Stimulated activated naive CD4-positive, alpha-beta T cell (primary cell): ENCODE results near the gene RAD18.

Experiments used
- DNase-seq, 6 experiments: peaks; one replicate each; lab custom pipeline; 2025; lab: John Stamatoyannopoulos, UW

The RAD18 gene

DNA sequence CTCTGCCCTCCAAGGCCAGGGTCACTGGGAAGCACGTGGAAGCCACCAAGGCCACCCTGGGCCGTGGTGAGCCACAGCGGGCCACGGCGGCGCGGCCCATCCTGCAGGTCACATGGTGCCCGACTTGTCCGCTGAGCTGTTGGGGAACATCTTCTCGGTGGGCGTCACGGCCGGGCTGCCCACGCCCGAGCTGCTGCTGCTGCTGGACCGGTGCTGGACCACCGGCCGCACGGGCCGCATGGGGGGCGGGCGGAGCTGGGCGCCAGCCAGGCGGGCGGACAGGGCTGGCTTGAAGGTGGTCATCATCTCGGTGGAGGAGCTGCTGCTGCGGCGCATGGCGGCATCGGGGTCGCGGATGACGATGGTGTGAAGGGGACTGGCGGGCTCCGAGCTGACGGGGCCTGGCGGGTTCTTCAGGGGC is 22.1 kb upstream of the RAD18 start:
- DNase-seq: no peak

DNA sequence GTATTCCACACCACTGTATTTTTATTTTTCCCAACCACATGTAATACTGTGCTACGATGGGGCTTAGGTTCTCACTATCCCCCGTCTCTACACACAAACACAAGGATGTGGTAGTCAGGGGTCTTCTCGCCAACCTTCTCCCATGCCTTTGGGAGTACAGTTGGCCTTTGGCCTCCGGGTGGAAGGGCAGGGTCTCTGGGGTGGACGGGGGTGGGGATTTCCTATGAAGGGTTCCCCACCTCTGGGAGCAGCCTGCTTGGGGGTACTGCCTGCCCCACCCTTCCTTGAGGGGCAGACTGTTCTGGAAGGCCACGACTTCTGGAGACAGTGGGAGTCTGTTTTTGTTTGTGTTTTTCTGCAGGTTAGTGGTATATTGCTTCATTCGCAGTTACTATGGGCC is 21.3 kb upstream of the RAD18 start:
- DNase-seq: no peak

DNA sequence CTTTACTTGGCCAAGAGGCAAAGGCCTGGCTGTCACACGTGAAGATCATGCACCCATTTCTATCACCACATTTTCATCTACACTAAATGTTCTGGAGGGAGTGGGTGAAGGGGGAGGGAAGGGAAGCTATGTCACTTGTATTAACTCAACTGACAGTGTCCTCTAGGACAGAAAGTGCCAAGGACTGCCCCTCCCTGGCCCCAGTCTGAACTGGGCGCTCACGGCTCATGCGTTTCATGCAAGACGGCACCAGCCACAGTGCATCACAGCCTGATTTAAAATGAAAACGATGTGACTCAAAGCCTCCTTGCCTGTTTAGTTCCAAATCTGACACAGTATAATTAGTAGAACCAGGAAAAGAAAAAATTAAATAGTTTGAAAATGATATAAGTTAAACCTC is 20.8 kb upstream of the RAD18 start:
- DNase-seq: no peak

DNA sequence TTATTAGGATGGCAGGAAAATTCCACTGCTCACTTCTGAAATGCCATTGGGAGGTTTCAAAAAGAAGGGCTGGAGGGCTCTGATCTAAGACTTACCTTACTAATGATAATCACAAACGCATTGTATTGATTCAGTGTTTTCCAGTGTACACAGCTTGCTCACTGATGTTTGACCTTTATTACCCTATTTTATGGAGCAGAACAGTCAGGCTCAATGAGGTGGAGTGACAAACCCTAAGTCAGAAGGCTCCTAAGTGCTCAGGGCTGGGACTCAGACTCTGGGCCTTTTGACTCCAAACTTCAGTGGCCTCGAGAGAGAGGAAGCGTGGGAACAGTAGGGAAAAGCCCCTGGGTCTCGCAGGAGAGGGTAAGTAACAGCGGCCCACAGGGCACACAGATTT is 20.3 kb upstream of the RAD18 start:
- DNase-seq: no peak

DNA sequence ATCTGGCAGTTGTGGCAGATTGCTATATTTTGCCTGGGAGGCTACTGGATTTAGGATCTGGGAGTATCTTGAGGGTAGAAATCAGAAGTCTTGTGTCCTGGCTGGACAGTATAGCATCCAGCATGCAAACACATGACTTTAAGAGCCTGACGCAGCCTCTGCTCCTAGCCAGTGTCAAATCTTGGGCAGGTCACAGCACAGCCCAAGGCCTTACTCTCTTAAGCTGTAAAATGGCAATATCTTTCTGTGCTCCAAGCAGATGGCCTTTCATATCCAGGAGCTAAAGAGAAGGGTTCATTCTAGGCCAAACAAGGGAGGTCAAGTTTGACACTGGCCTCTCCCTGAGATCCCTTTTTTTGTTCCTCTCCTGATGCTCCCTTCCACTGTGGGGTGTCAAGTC is 19.8 kb upstream of the RAD18 start:
- DNase-seq: no peak

DNA sequence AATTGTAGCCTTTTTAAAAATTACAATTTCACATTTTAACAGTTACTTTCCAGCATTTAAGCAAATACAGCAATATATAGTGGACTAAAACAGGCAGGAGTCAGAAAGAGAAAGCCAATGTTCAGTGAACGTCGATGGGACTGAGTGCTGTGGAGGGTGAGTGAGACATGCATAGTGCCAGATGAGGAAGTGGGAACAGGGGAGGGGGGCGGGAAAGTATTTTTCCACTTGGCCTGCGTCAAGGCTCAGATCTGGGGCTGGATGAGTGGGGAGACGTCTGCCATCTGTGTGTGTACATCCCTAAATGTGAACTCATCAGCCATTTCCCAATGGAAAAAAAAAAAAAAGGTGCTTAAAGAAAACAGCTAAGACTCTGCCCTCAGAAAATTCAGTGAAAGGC is 19.2 kb upstream of the RAD18 start:
- DNase-seq: no peak

DNA sequence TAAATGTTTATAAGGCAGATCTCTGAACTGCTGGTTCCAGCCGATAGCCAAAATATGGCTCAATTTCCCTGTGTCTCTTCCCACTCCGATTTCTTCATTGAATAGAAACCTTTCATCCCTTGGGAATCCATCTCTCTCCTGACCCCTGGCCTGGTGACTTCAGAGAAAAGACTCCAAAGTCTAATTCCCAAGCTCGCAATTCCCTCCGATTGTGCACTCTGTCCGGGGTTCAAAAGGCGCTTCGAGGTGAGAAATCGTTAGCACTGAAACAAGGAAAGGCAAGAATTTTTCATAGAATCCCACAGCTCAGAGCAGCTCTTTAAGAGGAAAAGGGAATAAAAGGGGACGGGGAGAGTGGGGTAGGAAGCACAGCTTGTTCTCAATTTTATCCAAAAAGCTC is 18.4 kb upstream of the RAD18 start:
- DNase-seq: no peak

DNA sequence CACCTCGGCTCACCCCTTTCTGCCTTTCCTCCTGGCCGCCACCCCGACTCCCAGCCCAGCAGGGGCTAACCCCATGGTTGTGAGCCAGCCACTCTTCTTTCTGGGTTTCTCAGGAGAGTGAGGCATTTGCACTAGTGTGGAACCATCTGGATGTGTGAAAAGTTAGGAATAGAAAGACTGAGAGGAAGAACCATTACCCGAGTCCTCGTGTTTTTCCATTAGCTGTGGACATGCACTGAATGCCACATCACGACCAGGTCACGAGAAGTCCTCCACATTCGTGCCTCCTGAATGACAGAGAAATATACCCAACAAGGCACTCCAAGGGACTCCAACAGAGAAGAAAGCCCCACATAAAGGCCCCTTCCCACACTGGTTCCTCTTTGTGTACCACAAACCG is 18.0 kb upstream of the RAD18 start:
- no peak for DNase-seq

DNA sequence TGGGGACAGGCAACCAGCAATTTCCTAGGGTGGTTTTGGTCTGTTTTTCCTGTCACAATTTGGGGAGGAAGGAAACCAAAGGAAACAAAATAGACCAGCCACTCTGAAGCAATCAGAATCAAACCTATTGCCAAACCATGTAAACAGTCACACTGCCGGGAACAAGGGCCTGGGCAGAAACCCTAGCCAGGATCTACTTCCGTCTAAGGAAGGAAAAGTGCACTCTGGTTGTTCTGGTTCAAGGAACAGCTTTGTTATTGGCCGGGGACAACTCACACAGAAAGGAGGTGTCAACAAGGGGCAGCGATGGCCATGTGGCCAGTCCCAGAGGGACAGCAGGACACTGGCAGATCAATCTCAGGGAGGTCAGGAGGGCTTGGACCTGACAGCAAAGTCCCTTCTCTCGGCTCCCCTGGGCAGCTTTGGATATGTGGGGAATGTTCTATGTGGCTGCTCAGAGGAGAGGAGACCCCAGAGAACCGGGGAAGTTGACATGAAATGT is 17.5 kb upstream of the RAD18 start:
- DNase-seq: no peak

DNA sequence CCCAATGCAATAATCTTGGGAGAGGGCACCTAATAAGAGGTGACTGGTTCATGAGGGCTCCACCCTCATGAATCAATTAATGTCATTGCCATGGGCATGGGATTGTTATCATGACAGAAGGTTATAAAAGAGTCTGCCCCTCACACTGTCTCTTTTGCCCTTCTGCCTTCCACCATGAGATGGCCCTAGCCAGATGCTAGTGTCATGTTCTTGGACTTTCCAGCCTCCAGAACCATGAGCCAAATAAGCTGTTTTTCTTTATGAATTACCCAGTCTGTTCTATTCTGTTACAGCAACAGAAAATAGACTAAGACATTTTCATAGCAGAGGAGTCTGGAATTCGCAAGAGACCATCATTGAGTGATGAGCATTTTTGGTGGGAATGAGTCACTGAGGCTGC is 16.0 kb upstream of the RAD18 start:
- DNase-seq: no peak

DNA sequence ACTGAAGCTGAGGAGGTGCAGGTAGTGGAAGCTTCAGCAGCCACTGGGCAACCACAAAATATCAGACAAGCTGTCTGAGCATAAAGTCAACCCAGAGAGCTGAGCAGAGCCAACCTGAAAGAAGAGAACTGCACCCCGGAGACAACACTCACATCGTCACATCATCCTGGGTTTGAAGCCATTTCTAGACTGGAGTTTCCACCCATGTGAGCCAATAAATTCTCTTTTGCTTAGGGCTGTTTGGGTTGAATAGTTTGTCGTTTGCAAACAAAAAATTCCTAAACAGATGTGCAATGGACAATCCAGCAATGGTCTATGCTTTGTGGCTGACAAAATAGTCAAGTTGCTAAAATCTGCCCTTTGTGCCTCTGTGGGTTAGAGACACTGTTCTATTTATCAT is 15.3 kb upstream of the RAD18 start:
- no peak for DNase-seq

DNA sequence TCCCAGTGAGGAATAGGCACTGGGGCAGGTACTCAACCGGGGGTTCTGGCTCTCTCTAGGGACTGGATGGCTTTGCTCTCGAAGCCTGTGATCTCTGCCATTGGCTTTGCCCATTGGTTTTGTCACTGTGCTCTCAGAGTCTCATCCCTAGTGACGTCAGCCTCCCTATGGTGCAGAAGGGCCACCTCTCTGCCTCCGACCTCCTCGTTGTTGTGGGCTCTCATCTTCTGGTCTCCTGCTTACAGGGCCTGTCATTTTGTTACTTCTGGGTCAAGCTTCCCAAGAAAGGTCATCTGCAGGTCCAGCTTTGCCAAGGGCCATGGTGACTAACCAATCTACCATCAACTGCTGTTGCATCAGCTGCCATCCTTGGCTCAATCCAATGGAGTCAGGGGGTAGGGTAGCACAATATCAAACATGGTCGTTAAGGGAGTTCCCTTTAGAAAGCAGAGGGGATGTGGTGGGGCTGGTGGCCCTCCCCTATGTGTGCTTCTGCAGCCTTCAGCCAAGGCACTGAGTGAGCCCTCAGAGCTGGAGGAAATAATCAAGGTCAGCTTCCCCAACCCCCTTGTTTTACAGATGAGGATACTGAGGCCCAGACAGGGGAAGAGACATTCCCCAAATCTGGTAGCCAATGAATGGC is 13.4 kb upstream of the RAD18 start:
- DNase-seq: no peak

DNA sequence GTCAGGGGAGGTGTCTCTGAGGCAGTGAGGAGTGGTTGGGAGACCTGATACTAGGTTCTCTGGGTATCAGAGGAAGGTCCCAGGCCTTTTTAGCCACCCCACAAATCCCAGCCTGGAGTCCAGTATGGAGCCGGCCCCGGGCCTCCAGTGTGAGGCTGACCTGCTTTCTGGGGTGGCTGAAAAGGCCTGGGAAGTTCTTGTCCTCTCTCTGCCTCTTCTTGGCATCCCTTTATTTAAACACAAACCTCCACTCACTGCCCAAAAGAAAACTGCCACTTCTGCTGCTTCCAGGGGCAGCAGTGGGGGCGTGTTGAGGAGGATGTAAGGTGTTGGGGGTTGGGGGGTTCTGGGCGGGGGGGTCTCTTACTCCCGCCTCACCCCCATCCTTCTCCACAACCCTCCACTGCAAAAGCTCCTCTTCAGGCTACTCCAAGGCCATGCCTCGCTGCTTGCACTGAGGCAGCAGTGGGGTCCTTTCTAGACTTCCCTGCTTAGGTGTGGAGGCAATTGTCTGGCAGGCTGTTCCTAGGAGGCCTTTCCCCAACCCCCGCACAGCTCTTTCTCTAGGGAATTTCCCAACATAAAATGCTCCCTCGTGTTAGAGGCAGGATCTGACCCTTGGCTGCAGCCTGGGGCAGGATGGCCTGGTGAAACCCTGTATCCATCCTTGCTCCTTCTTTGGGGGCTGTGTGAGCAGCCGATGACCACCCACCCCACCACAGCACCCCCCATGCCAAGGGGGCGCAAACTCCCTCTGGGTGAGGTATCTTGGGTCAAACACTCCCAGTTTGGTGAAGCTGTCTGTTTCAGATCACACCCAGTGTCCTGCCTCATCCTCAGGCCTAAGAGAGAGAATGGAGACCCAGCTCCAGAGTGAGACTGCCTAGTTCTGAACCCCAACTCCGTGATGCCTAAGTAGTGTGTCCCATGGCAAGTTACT is 12.1 kb upstream of the RAD18 start:
- DNase-seq: no peak

DNA sequence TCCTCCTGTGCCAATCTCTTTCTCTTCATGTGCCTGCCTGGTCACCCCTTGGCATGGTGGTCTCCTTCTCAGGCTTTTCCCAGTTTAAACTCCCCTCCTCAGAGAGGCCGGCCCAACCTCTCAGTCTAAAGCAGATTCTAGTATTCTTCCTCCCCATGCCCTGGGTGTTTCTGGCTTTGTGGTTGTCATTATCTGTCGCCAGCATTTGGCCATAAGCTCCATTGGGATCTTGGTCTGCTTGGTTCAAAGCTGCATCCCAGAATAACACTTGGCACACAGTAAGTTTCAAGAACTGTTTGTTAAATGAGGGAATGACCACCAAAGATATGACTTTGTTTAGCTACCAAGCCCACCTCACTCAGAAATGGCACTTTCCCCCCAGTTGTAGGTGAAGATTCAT is 11.2 kb upstream of the RAD18 start:
- no peak for DNase-seq

DNA sequence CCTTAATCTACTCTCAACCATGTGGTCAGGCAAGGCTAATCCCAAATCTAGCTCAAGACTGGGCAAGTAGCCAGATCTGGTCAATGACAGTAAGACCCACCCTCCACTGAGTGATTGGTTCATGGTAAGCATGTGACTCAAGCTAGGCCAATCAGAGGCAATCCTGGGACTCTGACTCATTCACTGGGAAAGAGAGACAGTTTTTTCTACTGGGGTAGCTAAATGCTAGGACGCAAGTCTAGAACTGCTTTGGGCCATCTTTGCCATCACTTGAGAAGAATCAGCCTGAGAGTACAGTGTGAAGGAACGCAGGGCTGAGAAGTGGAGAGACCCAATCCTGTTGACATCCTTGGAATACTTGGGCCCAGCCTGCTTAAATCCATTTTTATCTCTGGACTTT is 9.4 kb upstream of the RAD18 start:
- no peak for DNase-seq

DNA sequence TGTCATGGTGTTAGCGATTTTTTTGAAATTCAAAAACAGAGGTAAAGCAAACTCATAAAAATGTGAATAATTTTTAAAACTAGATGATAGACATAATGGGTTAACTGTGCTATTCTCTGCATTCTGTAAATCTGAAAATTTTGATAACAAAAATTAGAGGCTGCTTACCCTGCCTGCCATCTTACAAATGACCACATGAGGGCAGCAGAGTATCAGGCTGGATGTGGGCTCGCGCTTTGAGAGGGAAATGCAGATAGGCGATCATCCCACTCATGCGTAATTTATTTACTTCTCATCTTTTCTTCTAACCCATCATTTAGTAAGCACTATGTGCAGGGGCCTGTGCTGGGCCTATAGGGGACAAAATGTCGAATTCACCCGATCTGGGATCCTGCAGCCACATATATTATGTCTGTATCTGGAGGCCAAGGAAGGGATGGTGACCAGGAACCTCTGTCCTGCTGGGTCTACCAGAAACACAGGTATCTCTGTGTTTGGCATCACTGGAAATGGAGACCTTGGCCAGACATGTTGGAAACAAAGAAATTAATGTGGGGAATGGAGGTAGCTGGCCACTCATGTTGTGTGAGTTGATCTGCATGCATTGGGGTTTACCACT is 7.8 kb upstream of the RAD18 start:
- DNase-seq: peak; percentile 44 to 82 (median 64)

DNA sequence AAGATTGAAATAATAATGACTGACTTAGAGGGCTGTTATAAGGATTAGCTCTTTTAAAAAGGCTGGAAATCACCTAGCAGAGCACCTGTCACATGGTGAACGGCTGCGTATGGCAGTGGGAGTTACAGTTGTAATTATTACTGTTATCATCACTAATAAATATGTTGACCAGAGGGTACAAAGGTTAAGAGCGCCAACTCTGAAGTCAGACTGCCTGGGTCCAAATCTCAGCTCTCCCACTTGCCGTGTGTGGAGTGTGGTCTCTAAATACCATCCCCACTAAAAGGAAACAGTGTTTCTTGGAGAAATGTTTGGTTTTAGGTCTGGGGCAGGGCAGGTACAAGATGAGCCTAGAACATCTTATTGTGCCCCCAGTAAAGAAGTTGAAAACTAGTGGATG is 6.0 kb upstream of the RAD18 start:
- DNase-seq: no peak

DNA sequence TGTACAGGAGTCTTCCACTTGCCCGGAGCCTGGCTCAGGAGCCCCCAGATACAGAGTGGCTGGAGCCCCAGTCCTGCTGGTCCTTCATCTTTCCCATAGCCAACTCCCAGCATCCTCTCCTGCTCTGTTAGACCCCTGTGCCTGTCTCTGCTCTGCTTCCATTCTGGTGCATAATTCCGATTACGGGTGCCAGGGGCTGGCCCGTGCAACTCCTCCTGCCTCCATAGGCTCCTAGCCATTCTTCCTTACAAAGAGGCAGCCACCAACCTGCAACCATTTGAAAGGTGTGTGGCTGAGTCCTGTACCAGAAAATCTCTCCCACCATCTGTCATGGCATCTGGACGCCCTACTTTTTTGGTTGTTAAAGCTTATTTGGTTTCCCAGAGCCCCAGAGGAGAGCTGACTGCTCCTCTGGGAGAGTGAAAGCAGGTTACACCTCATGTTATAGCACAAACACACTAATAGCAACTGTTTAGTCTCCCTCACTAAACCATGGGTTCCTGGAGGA is 5.2 kb upstream of the RAD18 start:
- no peak for DNase-seq

DNA sequence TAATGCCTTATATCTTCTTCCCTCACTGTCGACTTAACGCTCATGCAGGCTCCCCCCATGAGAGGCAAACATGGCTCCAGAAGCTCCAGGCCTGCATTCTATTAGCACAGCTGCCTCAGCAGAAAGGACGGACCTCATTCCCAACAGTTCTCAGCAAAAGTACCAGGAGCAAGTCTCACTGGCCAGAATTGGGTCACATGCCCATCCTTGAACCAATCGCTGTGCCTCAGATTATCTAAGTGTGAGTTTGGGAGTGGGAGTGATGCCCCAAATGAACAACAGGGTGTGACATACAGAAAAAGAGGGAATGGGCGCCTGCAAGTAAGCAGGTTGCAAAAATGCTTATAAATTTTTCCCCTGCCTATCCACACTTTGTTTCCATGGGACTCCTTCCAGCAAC is 4.3 kb upstream of the RAD18 start:
- DNase-seq: no peak

DNA sequence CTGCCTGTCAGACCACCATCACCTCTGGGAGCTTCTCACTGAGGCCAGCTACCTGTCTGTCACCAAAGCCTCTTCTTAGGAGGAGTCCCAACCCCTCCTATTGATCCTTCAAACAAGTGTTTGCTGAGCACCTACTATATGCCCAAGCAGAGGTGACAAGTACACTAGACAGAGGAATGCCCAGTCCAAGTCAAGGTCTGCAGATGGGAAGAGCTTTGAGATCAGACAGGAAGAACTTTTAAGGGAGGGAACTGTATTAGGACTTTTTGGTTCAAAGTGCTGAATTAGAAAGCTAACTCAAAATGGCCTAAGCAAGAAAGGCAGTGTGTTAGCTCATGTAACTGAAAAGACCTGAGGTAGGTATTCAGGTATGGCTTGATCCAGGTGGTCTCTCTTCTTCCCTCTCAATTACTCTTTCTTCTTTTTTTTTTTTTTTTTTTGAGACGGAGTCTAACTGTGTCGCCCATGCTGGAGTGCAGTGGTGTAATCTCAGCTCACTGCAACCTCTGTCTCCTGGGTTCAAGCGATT is 3.6 kb upstream of the RAD18 start:
- no peak for DNase-seq

DNA sequence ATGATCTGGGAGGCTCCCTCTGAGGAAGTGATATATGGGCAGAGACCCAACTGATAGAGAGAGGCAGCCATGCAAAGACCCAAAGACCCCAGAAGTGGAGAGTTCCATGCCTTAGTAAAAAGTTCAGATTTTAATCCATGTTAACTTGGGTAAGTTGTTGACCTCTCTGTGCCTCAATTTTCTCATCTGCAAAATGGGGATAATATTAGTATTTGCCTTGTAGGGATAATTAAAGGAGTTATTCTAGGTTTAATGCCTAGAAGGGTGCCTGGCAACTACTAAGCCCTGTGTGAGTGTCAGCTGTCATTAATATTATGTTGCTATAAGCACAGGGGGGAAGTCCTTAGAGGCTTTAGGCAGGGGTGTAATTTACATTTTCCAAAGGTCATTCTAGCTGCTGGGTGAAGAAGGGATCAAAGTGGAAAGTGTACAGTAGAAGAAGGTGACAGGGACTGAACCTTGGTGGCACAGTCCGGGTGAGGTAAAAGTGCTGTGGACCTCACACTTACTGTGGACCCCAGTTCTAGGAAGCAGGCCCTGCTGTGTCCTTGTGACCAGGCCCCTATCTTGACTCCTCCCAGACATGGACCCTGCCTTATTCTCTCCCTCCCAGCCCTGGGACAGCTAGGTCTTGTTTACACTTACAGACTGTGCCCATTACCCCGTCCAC is 3.0 kb upstream of the RAD18 start:
- DNase-seq: no peak
